Activated CD4-positive, alpha-beta T cell treated with anti-CD3 and anti-CD28 coated beads for 36 hours (primary cell): Measurements from ENCODE around the gene CDHR5. TPM values are rescaled to one million over a fixed set of nuclear protein-coding genes. Genes with fewer than 3 reads are reported as not detected.
"Not testable (repeated sequence)": the region's sequence is repeated elsewhere in the genome, so short reads cannot be mapped to it uniquely, and the experiment has no call there.

Source experiments
- ATAC-seq: fragments of 200-7000 bp; cut with Tn5 transposase; one replicate; pipeline ENCODE4 v1.10.0; 2021; ENCODE audit warnings: mild to moderate bottlenecking, moderate library complexity
- CTCF ChIA-PET: fragments of 350-600 bp; sonication (Branson Sonifier 250); formaldehyde crosslinking; loops from one replicate; lab custom pipeline; 2021; ENCODE audit warnings: antibody characterized with exemption; lab: Charles Lee
- POLR2A ChIA-PET: fragments of 350-600 bp; sonication (Branson Sonifier 250); formaldehyde crosslinking; loops from one replicate; lab custom pipeline; 2021; ENCODE audit warnings: antibody characterized with exemption, inconsistent platforms; lab: Charles Lee
- DNase-seq: peaks from one replicate; pipeline ENCODE4 v3.0.0-alpha.2; 2020
- H3K27ac Mint-ChIP-seq: one replicate; pipeline ENCODE4 v1.8.0; 2021; ENCODE audit warnings: mixed read lengths
- H3K27me3 Mint-ChIP-seq: one replicate; pipeline ENCODE4 v1.8.0; 2021; ENCODE audit warnings: mixed read lengths
- H3K36me3 Mint-ChIP-seq: one replicate; pipeline ENCODE4 v1.8.0; 2021; ENCODE audit warnings: low read depth, mixed read lengths
- H3K4me1 Mint-ChIP-seq: one replicate; pipeline ENCODE4 v1.8.0; 2021; ENCODE audit warnings: mixed read lengths
- H3K4me3 Mint-ChIP-seq: one replicate; pipeline ENCODE4 v1.8.0; 2021; ENCODE audit warnings: mild to moderate bottlenecking, moderate library complexity, mixed read lengths
- H3K9me3 Mint-ChIP-seq: one replicate; pipeline ENCODE4 v1.8.0; 2021; ENCODE audit warnings: low read depth, mixed read lengths
- intact Hi-C, 2 experiments: fragments of 100-400 bp; cut with DNase I in 1 of 2; cut with micrococcal nuclease in 1 of 2; formaldehyde crosslinking; loops; one replicate each; pipeline versions ENCODE4 v1.14.2 to v1.15.1; 2022 to 2024; cut with DNase I, micrococcal nuclease
- total RNA-seq, 2 experiments: library from RNA; stranded (reverse); gene quantifications; one replicate each; pipeline ENCODE4 v1.2.3, GENCODE V29; 2021

CDHR5 gene
- total RNA-seq, 2 experiments from 2014 or later = not detected

- ChIA-PET POLR2A (interaction anchor here (0.6 to 1.5 kb wide), 3 partner anchors 9 to 178 kb away, joined by 3 to 9 read pairs (median 8); no protein-coding TSS in a partner anchor), CTCF (interaction anchor here (0.5 to 0.8 kb wide), 4 partner anchors 26 to 347 kb away, joined by 3 to 4 read pairs (median 3); partner anchors contain the start of gene AP2A2)
- H3K4me1 Mint-ChIP-seq = peaks cover 50% of the 10 kb centered on the region
- peak overlapping the region; percentile 86 for H3K4me3 Mint-ChIP-seq
- intact Hi-C loops = loop anchor here (5.0 to 10.0 kb wide), 2 partner anchors 216 to 311 kb away; partner anchors contain the start of genes CEND1 (in 1 of the 2) and SLC25A22 (in 1 of the 2)
- H3K36me3 Mint-ChIP-seq = peaks cover 21% of the 10 kb centered on the region
- peaks cover 10% of the 10 kb centered on the region for H3K27me3 Mint-ChIP-seq
- DNase-seq (no peak), ATAC-seq (no peak)
- H3K27ac Mint-ChIP-seq = peak overlapping the region; percentile 83
- H3K9me3 Mint-ChIP-seq = no peaks in the 10 kb centered on the region
Observed at GRCh38 chr11:578276-579035, 46.3 kb downstream of the CDHR5 start.

- H3K4me3 Mint-ChIP-seq = peak overlapping the region; percentile 86
- peaks cover 50% of the 10 kb centered on the region for H3K4me1 Mint-ChIP-seq
- CTCF ChIA-PET = interaction anchor here (0.8 kb wide), 1 partner anchor 348 kb away, joined by 3 read pairs; the partner anchor contains the start of gene AP2A2
- DNase-seq (peak; percentile 5), ATAC-seq (no peak)
- H3K9me3 Mint-ChIP-seq = no peaks in the 10 kb centered on the region
- peaks cover 18% of the 10 kb centered on the region for H3K36me3 Mint-ChIP-seq
- POLR2A ChIA-PET = interaction anchor here (1.5 kb wide), 1 partner anchor 10 kb away, joined by 9 read pairs; no protein-coding TSS in a partner anchor
- peak overlapping the region; percentile 83 for H3K27ac Mint-ChIP-seq
- H3K27me3 Mint-ChIP-seq = peaks cover 10% of the 10 kb centered on the region
- intact Hi-C loops = loop anchor here (2.0 to 10.0 kb wide), 3 partner anchors 17 to 310 kb away; partner anchors contain the start of genes CEND1 (in 1 of the 2), LMNTD2 (in 1 of the 2), RASSF7 (in 1 of the 2) and SLC25A22 (in 1 of the 2)
Observed at GRCh38 chr11:577611-577894, 47.2 kb downstream of the CDHR5 start.

GRCh38 chr11:576811-577610 is 47.7 kb downstream of the CDHR5 start:
- H3K9me3 Mint-ChIP-seq = no peaks in the 10 kb centered on the region
- POLR2A ChIA-PET = interaction anchor here (1.5 kb wide), 2 partner anchors 11 kb away, joined by 9 to 10 read pairs; no protein-coding TSS in a partner anchor

GRCh38 chr11:575996-576768 is 48.6 kb downstream of the CDHR5 start, which contains the start of gene PHRF1:
TSS of gene PHRF1 (plus strand) at chr11:576470. CDS start at chr11:581513, 5,043 bp downstream.
- peaks cover 11% of the 10 kb centered on the region for H3K36me3 Mint-ChIP-seq
- H3K27me3 Mint-ChIP-seq = peaks cover 10% of the 10 kb centered on the region
- DNase-seq (peak; percentile 98), ATAC-seq (peak; percentile 89)
- peak within 1 kb of the TSS; percentile 86 for H3K4me3 Mint-ChIP-seq
- H3K4me1 Mint-ChIP-seq = peaks cover 49% of the 10 kb centered on the region
- peak within 1 kb of the TSS; percentile 98 for H3K27ac Mint-ChIP-seq
- POLR2A ChIA-PET = interaction anchor here (0.8 to 1.5 kb wide), 3 partner anchors 11 to 119 kb away, joined by 4 to 10 read pairs (median 4); partner anchors contain the start of genes DEAF1 and TMEM80
- CTCF ChIA-PET = interaction anchor here (0.6 to 1.8 kb wide), 6 partner anchors 10 to 70 kb away, joined by 3 to 6 read pairs (median 4); partner anchors contain the start of gene LMNTD2
- intact Hi-C loops = loop anchor here (1.0 to 10.0 kb wide), 18 partner anchors 8 to 369 kb away; partner anchors contain the start of genes LMNTD2 (in 2 of the 2), RASSF7 (in 2 of the 2), SLC25A22 (in 2 of the 2) and BET1L (in 1 of the 2)
- H3K9me3 Mint-ChIP-seq = no peaks in the 10 kb centered on the region

More at GRCh38 chr11:576811-577610, 47.7 kb downstream of the CDHR5 start:
- Mint-ChIP-seq H3K27ac (peak overlapping the region; percentile 83), H3K4me3 (peak overlapping the region; percentile 86), H3K27me3 (peaks cover 10% of the 10 kb centered on the region), H3K4me1 (peaks cover 50% of the 10 kb centered on the region), H3K36me3 (peaks cover 18% of the 10 kb centered on the region)
- no peak for ATAC-seq
- no peak for DNase-seq
- CTCF ChIA-PET = no interaction called here
- intact Hi-C loops = loop anchor here (1.0 to 10.0 kb wide), 18 partner anchors 9 to 370 kb away; partner anchors contain the start of genes LMNTD2 (in 2 of the 2), RASSF7 (in 2 of the 2), SLC25A22 (in 2 of the 2) and BET1L (in 1 of the 2)

GRCh38 chr11:575313-575995 is 49.3 kb downstream of the CDHR5 start:
- POLR2A ChIA-PET = interaction anchor here (0.8 to 1.5 kb wide), 4 partner anchors 12 to 120 kb away, joined by 3 to 10 read pairs (median 4); partner anchors contain the start of genes DEAF1 and TMEM80
- H3K36me3 Mint-ChIP-seq = peaks cover 9% of the 10 kb centered on the region
- peak; percentile 42 for ATAC-seq
- no peak for DNase-seq
- CTCF ChIA-PET = interaction anchor here (0.6 to 1.8 kb wide), 7 partner anchors 11 to 235 kb away, joined by 3 to 6 read pairs (median 4); partner anchors contain the start of gene LMNTD2
- intact Hi-C loops = loop anchor here (5.0 to 10.0 kb wide), 2 partner anchors 219 to 308 kb away; partner anchors contain the start of genes CEND1 (in 1 of the 2) and SLC25A22 (in 1 of the 2)
- peak overlapping the region; percentile 82 for H3K4me3 Mint-ChIP-seq
- H3K9me3 Mint-ChIP-seq = no peaks in the 10 kb centered on the region
- peaks cover 46% of the 10 kb centered on the region for H3K4me1 Mint-ChIP-seq
- H3K27me3 Mint-ChIP-seq = peaks cover 10% of the 10 kb centered on the region
- H3K27ac Mint-ChIP-seq = peak overlapping the region; percentile 58

GRCh38 chr11:574632-575312 is 50.0 kb downstream of the CDHR5 start:
- intact Hi-C loops = loop anchor here (5.0 to 10.0 kb wide), 2 partner anchors 220 to 307 kb away; partner anchors contain the start of genes CEND1 (in 1 of the 2) and SLC25A22 (in 1 of the 2)
- CTCF ChIA-PET = interaction anchor here (0.6 to 1.8 kb wide), 2 partner anchors 15 to 236 kb away, joined by 5 to 6 read pairs; partner anchors contain the start of gene LMNTD2
- Mint-ChIP-seq H3K27ac (peak overlapping the region; percentile 58), H3K4me1 (peaks cover 39% of the 10 kb centered on the region), H3K36me3 (peaks cover 9% of the 10 kb centered on the region), H3K4me3 (peak overlapping the region; percentile 82), H3K27me3 (peaks cover 10% of the 10 kb centered on the region), H3K9me3 (no peaks in the 10 kb centered on the region)
- ATAC-seq (no peak), DNase-seq (peak; percentile 56)
- POLR2A ChIA-PET = interaction anchor here (0.8 kb wide), 1 partner anchor 13 kb away, joined by 3 read pairs; no protein-coding TSS in a partner anchor

- ATAC-seq, CTCF ChIA-PET, H3K9me3 Mint-ChIP-seq, H3K36me3 Mint-ChIP-seq, H3K27ac Mint-ChIP-seq, POLR2A ChIA-PET: not testable (repeated sequence)
- intact Hi-C loops = loop anchor here in 1 of 2 experiments (10.0 kb wide), 1 partner anchor 221 kb away; the partner anchor contains the start of genes CEND1 and SLC25A22
- peak overlapping the region; percentile 82 for H3K4me3 Mint-ChIP-seq
- peaks cover 10% of the 10 kb centered on the region for H3K27me3 Mint-ChIP-seq
- H3K4me1 Mint-ChIP-seq = peaks cover 32% of the 10 kb centered on the region
- DNase-seq = peak; percentile 41
Observed at GRCh38 chr11:574031-574570, 50.7 kb downstream of the CDHR5 start.

GRCh38 chr11:573146-573759 is 51.5 kb downstream of the CDHR5 start:
- ChIA-PET CTCF (no interaction called here), POLR2A (no interaction called here)
- H3K4me3 Mint-ChIP-seq = no peak overlapping the region
- H3K36me3 Mint-ChIP-seq = peaks cover 4% of the 10 kb centered on the region
- H3K9me3 Mint-ChIP-seq = no peaks in the 10 kb centered on the region
- H3K27me3 Mint-ChIP-seq = peaks cover 10% of the 10 kb centered on the region
- H3K27ac Mint-ChIP-seq = no peak overlapping the region
- intact Hi-C loops = loop anchor here in 1 of 2 experiments (10.0 kb wide), 1 partner anchor 222 kb away; the partner anchor contains the start of genes CEND1 and SLC25A22
- DNase-seq (no peak), ATAC-seq (no peak)
- H3K4me1 Mint-ChIP-seq = peaks cover 24% of the 10 kb centered on the region
